Measurements from ENCODE around the gene ITGA7.
A peak's percentile ranks its signal among the peaks of the same experiment; 100 is the strongest.

ITGA7 gene

GRCh38 chr12:55724940-55725309 lies 17.2 kb upstream of the ITGA7 start:
- TF ChIP-seq, protein P1, sequence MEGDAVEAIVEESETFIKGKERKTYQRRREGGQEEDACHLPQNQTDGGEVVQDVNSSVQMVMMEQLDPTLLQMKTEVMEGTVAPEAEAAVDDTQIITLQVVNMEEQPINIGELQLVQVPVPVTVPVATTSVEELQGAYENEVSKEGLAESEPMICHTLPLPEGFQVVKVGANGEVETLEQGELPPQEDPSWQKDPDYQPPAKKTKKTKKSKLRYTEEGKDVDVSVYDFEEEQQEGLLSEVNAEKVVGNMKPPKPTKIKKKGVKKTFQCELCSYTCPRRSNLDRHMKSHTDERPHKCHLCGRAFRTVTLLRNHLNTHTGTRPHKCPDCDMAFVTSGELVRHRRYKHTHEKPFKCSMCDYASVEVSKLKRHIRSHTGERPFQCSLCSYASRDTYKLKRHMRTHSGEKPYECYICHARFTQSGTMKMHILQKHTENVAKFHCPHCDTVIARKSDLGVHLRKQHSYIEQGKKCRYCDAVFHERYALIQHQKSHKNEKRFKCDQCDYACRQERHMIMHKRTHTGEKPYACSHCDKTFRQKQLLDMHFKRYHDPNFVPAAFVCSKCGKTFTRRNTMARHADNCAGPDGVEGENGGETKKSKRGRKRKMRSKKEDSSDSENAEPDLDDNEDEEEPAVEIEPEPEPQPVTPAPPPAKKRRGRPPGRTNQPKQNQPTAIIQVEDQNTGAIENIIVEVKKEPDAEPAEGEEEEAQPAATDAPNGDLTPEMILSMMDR (IDR thresholded peaks at IDR 0.05; ENCODE audit: low read depth, low read length) = no peak
- TF ChIP-seq, protein P2, sequence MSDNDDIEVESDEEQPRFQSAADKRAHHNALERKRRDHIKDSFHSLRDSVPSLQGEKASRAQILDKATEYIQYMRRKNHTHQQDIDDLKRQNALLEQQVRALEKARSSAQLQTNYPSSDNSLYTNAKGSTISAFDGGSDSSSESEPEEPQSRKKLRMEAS (IDR thresholded peaks at IDR 0.05; ENCODE audit: low read depth, low read length) = no peak
- TF ChIP-seq MYC (IDR thresholded peaks at IDR 0.05; ENCODE audit: low read depth, low read length) = no peak
- TF ChIP-seq POLR2A (IDR thresholded peaks at IDR 0.05; ENCODE audit: extremely low read depth, insufficient read length) = no peak
- DNase-seq (ENCODE audit: low read depth) = no peak
- H3K4me3 ChIP-seq (ENCODE audit: low read depth, low read length) = no peak overlapping the region

DNA sequence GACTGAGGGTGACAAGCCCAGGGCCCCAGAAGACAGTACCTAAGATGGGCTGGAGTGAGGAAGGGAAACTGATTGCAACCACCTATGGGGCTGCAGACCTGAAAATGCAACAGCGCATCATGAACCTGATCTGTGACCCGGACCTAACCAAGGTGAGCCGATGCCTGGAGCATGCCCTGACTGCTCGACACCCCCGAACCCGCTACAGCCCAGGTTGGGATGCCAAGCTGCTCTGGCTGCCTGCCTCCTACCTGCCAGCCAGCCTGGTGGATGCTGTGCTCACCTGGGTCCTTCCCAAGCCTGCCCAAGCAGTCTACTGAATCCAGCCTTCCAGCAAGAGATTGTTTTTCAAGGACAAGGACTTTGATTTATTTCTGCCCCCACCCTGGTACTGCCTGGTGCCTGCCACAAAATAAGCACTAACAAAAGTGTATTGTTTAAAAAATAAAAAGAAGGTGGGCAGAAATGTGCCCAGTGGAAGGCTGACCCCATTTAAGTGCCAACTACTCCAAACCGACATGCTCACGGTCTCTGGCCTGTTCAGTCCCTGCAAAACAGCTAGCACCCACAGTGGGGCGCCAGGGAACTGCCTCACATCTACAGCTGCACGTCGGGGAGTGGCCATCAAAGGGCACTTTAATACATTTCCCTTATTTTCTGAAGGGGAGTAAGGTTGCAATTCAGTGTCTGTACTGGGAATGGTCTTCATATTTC lies 16.7 kb upstream of the ITGA7 start:
- peak; percentile 84 for DNase-seq (ENCODE audit: low read depth)
- TF ChIP-seq, protein P1 (IDR thresholded peaks at IDR 0.05; ENCODE audit: low read depth, low read length) = peak; percentile 88
- TF ChIP-seq POLR2A (IDR thresholded peaks at IDR 0.05; ENCODE audit: extremely low read depth, insufficient read length) = no peak
- TF ChIP-seq MYC (IDR thresholded peaks at IDR 0.05; ENCODE audit: low read depth, low read length) = no peak
- TF ChIP-seq, protein P2 (IDR thresholded peaks at IDR 0.05; ENCODE audit: low read depth, low read length) = peak; percentile 6; the same call in 1 of the 2 replicates
- H3K4me3 ChIP-seq (ENCODE audit: low read depth, low read length) = no peak overlapping the region

- H3K4me3 ChIP-seq (ENCODE audit: low read depth, low read length) = no peak overlapping the region
- TF ChIP-seq, protein P2 (IDR thresholded peaks at IDR 0.05; ENCODE audit: low read depth, low read length) = no peak
- TF ChIP-seq MYC (IDR thresholded peaks at IDR 0.05; ENCODE audit: low read depth, low read length) (no peak), POLR2A (IDR thresholded peaks at IDR 0.05; ENCODE audit: extremely low read depth, insufficient read length) (no peak)
- TF ChIP-seq, protein P1 (IDR thresholded peaks at IDR 0.05; ENCODE audit: low read depth, low read length) = no peak
- no peak for DNase-seq (ENCODE audit: low read depth)
These were observed 16.0 kb upstream of the ITGA7 start for GRCh38 chr12:55723516-55724225.

GRCh38 chr12:55722948-55723347 lies 15.2 kb upstream of the ITGA7 start:
- TF ChIP-seq, protein P1 (IDR thresholded peaks at IDR 0.05; ENCODE audit: low read depth, low read length) = no peak
- TF ChIP-seq POLR2A (IDR thresholded peaks at IDR 0.05; ENCODE audit: extremely low read depth, insufficient read length) = no peak
- no peak for TF ChIP-seq MYC (IDR thresholded peaks at IDR 0.05; ENCODE audit: low read depth, low read length)
- TF ChIP-seq, protein P2 (IDR thresholded peaks at IDR 0.05; ENCODE audit: low read depth, low read length) = no peak
- no peak for DNase-seq (ENCODE audit: low read depth)
- no peak overlapping the region for H3K4me3 ChIP-seq (ENCODE audit: low read depth, low read length)

DNA sequence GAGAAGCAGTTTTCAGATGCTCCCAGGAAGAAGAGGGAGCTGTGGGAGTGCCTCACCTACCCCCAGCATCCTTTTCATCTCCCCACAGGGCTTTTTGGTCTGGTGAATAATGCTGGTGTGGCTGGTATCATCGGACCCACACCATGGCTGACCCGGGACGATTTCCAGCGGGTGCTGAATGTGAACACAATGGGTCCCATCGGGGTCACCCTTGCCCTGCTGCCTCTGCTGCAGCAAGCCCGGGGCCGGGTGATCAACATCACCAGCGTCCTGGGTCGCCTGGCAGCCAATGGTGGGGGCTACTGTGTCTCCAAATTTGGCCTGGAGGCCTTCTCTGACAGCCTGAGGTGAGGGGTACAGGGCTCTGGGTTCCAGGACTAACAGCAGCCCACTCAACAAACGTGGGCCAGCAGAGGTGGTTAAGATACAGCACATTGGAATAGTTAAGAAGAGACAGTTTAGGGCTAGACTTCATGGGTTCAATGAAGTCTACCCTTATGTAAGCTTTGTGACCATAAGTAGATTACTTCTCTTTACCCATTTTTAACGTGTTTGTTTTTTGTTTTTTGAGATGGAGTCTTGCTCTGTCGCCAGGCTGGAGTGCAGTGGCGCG lies 14.0 kb upstream of the ITGA7 start:
- H3K4me3 ChIP-seq (ENCODE audit: low read depth, low read length) = no peak overlapping the region
- TF ChIP-seq MYC (IDR thresholded peaks at IDR 0.05; ENCODE audit: low read depth, low read length) (no peak), POLR2A (IDR thresholded peaks at IDR 0.05; ENCODE audit: extremely low read depth, insufficient read length) (no peak)
- TF ChIP-seq, protein P1 (IDR thresholded peaks at IDR 0.05; ENCODE audit: low read depth, low read length) = no peak
- TF ChIP-seq, protein P2 (IDR thresholded peaks at IDR 0.05; ENCODE audit: low read depth, low read length) = no peak
- no peak for DNase-seq (ENCODE audit: low read depth)
